ENCODE results near the gene COL20A1. TPM values are rescaled to one million over a fixed set of nuclear protein-coding genes. Genes with fewer than 3 reads are reported as not detected.

COL20A1 gene
- total RNA-seq, 1 experiment from 2014 or later, result 0.23 TPM

GRCh38 chr20:63316502-63316921 lies 23.5 kb downstream of the COL20A1 start:
- CTCF ChIA-PET, result interaction anchor here (1.2 kb wide), 1 partner anchor 93 kb away, joined by 3 read pairs; no protein-coding TSS in a partner anchor
- no peaks in the 10 kb centered on the region for H3K27me3 ChIP-seq (ENCODE audit: control insufficient read depth, insufficient read depth, low read length)
- no peak for ATAC-seq
- no TSS peak for BruUV-seq (replicated peaks)
- H3K27ac ChIP-seq (ENCODE audit: low read length), result no peak overlapping the region
- in situ Hi-C loops (cut with HindIII; ENCODE audit: low pct_unique_long_range_greater_than_20kb, low sequenced_read_pairs) (no loop called here), intact Hi-C loops (cut with micrococcal nuclease; ENCODE audit: unreplicated experiment) (no loop called here)
- no peak overlapping the region for H3K4me3 ChIP-seq (ENCODE audit: low read depth in 2 of 2, low read length in 2 of 2)
- no peak for DNase-seq (ENCODE audit: low read depth, low spot score)
- TF ChIP-seq POLR2AphosphoS5 (IDR thresholded peaks at IDR 0.05; ENCODE audit: low read depth, low read length) (no peak), SIN3A (IDR thresholded peaks at IDR 0.05; ENCODE audit: borderline replicate concordance, insufficient read depth, low read depth, low read length) (no peak), REST (IDR thresholded peaks at IDR 0.05; ENCODE audit: insufficient read depth in 1 of 2, low read depth in 2 of 2, low read length in 1 of 2) (no peak), TCF7L2 (IDR thresholded peaks at IDR 0.05; ENCODE audit: low read depth, low read length) (no peak)
- TF ChIP-seq, protein P1, sequence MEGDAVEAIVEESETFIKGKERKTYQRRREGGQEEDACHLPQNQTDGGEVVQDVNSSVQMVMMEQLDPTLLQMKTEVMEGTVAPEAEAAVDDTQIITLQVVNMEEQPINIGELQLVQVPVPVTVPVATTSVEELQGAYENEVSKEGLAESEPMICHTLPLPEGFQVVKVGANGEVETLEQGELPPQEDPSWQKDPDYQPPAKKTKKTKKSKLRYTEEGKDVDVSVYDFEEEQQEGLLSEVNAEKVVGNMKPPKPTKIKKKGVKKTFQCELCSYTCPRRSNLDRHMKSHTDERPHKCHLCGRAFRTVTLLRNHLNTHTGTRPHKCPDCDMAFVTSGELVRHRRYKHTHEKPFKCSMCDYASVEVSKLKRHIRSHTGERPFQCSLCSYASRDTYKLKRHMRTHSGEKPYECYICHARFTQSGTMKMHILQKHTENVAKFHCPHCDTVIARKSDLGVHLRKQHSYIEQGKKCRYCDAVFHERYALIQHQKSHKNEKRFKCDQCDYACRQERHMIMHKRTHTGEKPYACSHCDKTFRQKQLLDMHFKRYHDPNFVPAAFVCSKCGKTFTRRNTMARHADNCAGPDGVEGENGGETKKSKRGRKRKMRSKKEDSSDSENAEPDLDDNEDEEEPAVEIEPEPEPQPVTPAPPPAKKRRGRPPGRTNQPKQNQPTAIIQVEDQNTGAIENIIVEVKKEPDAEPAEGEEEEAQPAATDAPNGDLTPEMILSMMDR (IDR thresholded peaks at IDR 0.05), result no peak
- H3K36me3 ChIP-seq (ENCODE audit: control insufficient read depth, insufficient read depth, low read length), result no peaks in the 10 kb centered on the region
- no peaks in the 10 kb centered on the region for H3K9me3 ChIP-seq (ENCODE audit: control insufficient read depth, insufficient read depth, low read depth, low read length)
- POLR2A ChIA-PET, result no interaction called here
- H3K4me1 ChIP-seq (ENCODE audit: control insufficient read depth, insufficient read depth, low read length), result no peaks in the 10 kb centered on the region; the same call in none of the 2 replicates

DNA sequence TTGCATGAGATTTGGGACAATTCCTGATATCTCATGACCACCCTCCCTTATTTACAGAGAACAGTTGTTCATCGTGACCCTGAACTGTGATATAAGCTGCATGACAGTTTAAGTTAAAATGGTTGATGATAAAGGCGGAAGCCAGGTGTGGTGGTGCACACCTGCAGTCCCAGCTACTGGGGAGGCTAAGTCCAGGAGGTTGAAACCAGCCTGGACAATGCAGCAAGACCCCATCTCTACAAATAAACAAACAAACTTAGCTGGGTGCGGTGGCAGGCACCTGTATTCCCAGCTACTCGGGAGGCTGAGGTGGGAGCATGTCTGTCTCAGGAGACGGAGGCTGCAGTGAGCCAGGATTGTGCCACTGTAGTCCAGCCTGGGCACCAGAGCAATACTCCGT lies 24.1 kb downstream of the COL20A1 start:
- CTCF ChIA-PET, result interaction anchor here (0.6 to 1.2 kb wide), 4 partner anchors 14 to 501 kb away, joined by 3 to 6 read pairs (median 4); no protein-coding TSS in a partner anchor
- in situ Hi-C loops (cut with HindIII; ENCODE audit: low pct_unique_long_range_greater_than_20kb, low sequenced_read_pairs), result no loop called here

More for the DNA sequence above, 24.1 kb downstream of the COL20A1 start:
- no peak for TF ChIP-seq REST (IDR thresholded peaks at IDR 0.05; ENCODE audit: insufficient read depth in 1 of 2, low read depth in 2 of 2, low read length in 1 of 2)
- TF ChIP-seq TCF7L2 (IDR thresholded peaks at IDR 0.05; ENCODE audit: low read depth, low read length), result no peak
- no peak for TF ChIP-seq POLR2AphosphoS5 (IDR thresholded peaks at IDR 0.05; ENCODE audit: low read depth, low read length)
- TF ChIP-seq SIN3A (IDR thresholded peaks at IDR 0.05; ENCODE audit: borderline replicate concordance, insufficient read depth, low read depth, low read length), result no peak
- TF ChIP-seq, protein P1 (IDR thresholded peaks at IDR 0.05), result no peak
- H3K27ac ChIP-seq (ENCODE audit: low read length), result no peak overlapping the region
- BruUV-seq (replicated peaks), result no TSS peak
- POLR2A ChIA-PET, result interaction anchor here (0.7 kb wide), 1 partner anchor 9 kb away, joined by 3 read pairs; no protein-coding TSS in a partner anchor
- no peaks in the 10 kb centered on the region for H3K9me3 ChIP-seq (ENCODE audit: control insufficient read depth, insufficient read depth, low read depth, low read length)
- no peak for DNase-seq (ENCODE audit: low read depth, low spot score)
- no peaks in the 10 kb centered on the region for H3K36me3 ChIP-seq (ENCODE audit: control insufficient read depth, insufficient read depth, low read length)
- no peak for ATAC-seq
- H3K4me3 ChIP-seq (ENCODE audit: low read depth in 2 of 2, low read length in 2 of 2), result no peak overlapping the region
- intact Hi-C loops (cut with micrococcal nuclease; ENCODE audit: unreplicated experiment), result no loop called here
- no peaks in the 10 kb centered on the region for H3K27me3 ChIP-seq (ENCODE audit: control insufficient read depth, insufficient read depth, low read length)
- no peaks in the 10 kb centered on the region; the same call in 1 of the 2 replicates for H3K4me1 ChIP-seq (ENCODE audit: control insufficient read depth, insufficient read depth, low read length)
